ENCODE results near the gene KLF11. TPM values are rescaled to one million over a fixed set of nuclear protein-coding genes. Genes with fewer than 3 reads are reported as not detected.

KLF11 gene
- 10 to 100 TPM; 22.8 to 23.6 (median 23.4) TPM for polyA plus RNA-seq (ENCODE audit: insufficient read length in 3 of 3)
- long read RNA-seq, donor 1, full-length matches to known transcripts, result 7 of 7 reads
- long read RNA-seq, donor 1, partial matches to known transcripts, result 0 of 7 reads
- long read RNA-seq, donor 1, other reads (novel, unspliced or antisense), result 0 of 7 reads
- long read RNA-seq, donor 2, full-length matches to known transcripts, result 6 of 6 reads
- long read RNA-seq, donor 2, partial matches to known transcripts, result 0 of 6 reads
- long read RNA-seq, donor 2, other reads (novel, unspliced or antisense), result 0 of 6 reads
- long read RNA-seq, donor 3, full-length matches to known transcripts, result 5 of 5 reads
- long read RNA-seq, donor 3, partial matches to known transcripts, result 0 of 5 reads
- long read RNA-seq, donor 3, other reads (novel, unspliced or antisense), result 0 of 5 reads
- long read RNA-seq, donor 4, full-length matches to known transcripts, result 2 of 2 reads
- long read RNA-seq, donor 4, partial matches to known transcripts, result 0 of 2 reads
- long read RNA-seq, donor 4, other reads (novel, unspliced or antisense), result 0 of 2 reads
- long read RNA-seq, donor 5, result 0 reads
- long read RNA-seq, donor 6, full-length matches to known transcripts, result 5 of 88 reads
- long read RNA-seq, donor 6, partial matches to known transcripts, result 83 of 88 reads
- long read RNA-seq, donor 6, other reads (novel, unspliced or antisense), result 0 of 88 reads
- long read RNA-seq, donor 7, full-length matches to known transcripts, result 1 of 83 reads
- long read RNA-seq, donor 7, partial matches to known transcripts, result 82 of 83 reads
- long read RNA-seq, donor 7, other reads (novel, unspliced or antisense), result 0 of 83 reads
- long read RNA-seq, donor 8, full-length matches to known transcripts, result 8 of 8 reads
- long read RNA-seq, donor 8, partial matches to known transcripts, result 0 of 8 reads
- long read RNA-seq, donor 8, other reads (novel, unspliced or antisense), result 0 of 8 reads
- long read RNA-seq, donor 9, full-length matches to known transcripts, result 2 of 72 reads
- long read RNA-seq, donor 9, partial matches to known transcripts, result 0 of 72 reads
- long read RNA-seq, donor 9, other reads (novel, unspliced or antisense), result 70 of 72 reads
- long read RNA-seq, donor 10, full-length matches to known transcripts, result 4 of 4 reads
- long read RNA-seq, donor 10, partial matches to known transcripts, result 0 of 4 reads
- long read RNA-seq, donor 10, other reads (novel, unspliced or antisense), result 0 of 4 reads
- long read RNA-seq, donor 11, full-length matches to known transcripts, result 7 of 77 reads
- long read RNA-seq, donor 11, partial matches to known transcripts, result 0 of 77 reads
- long read RNA-seq, donor 11, other reads (novel, unspliced or antisense), result 70 of 77 reads
- long read RNA-seq, donor 12, full-length matches to known transcripts, result 1 of 1 reads
- long read RNA-seq, donor 12, partial matches to known transcripts, result 0 of 1 reads
- long read RNA-seq, donor 12, other reads (novel, unspliced or antisense), result 0 of 1 reads
- long read RNA-seq, donor 13, full-length matches to known transcripts, result 4 of 22 reads
- long read RNA-seq, donor 13, partial matches to known transcripts, result 13 of 22 reads
- long read RNA-seq, donor 13, other reads (novel, unspliced or antisense), result 5 of 22 reads
- long read RNA-seq, donor 14, result 0 reads
- long read RNA-seq, donor 15, full-length matches to known transcripts, result 2 of 32 reads
- long read RNA-seq, donor 15, partial matches to known transcripts, result 30 of 32 reads
- long read RNA-seq, donor 15, other reads (novel, unspliced or antisense), result 0 of 32 reads
- long read RNA-seq, donor 16, full-length matches to known transcripts, result 7 of 12 reads
- long read RNA-seq, donor 16, partial matches to known transcripts, result 5 of 12 reads
- long read RNA-seq, donor 16, other reads (novel, unspliced or antisense), result 0 of 12 reads

- DNase-seq (ENCODE audit: extremely low read depth in 1 of 11, low read depth in 9 of 11, low spot score in 4 of 11), result peak; percentile 75 to 92 (median 89)
Measured at GRCh38 chr2:10043256-10043905, at the start of gene KLF11. Gene KLF11 (plus strand): TSS chr2:10043550. CDS start chr2:10043717, 167 bp downstream.

- no peak for DNase-seq (ENCODE audit: extremely low read depth in 1 of 11, low read depth in 9 of 11, low spot score in 4 of 11)
Measured at GRCh38 chr2:9994462-9994861, 48.9 kb upstream of the KLF11 start.

GRCh38 chr2:9995059-9995458 lies 48.3 kb upstream of the KLF11 start:
- DNase-seq (ENCODE audit: extremely low read depth in 1 of 11, low read depth in 9 of 11, low spot score in 4 of 11), result no peak

DNA sequence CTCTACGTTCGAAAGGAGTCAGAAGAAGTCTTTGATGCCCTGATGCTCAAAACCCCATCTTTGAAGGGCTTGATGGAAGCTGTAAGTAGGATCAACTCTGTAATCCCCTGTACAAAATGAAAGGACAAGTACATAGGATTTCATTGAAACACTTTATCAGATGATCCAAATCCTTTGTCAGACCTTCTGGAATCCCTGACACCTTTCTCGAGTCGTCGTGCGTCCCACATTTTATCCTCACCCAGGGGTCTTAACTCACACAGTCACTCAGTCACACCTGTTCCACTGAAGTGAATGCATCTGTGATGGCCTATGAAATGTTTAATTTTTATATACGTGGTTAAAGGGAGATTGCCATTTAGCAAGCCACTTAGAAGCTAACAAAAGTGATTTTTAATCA lies 47.0 kb upstream of the KLF11 start:
- DNase-seq (ENCODE audit: extremely low read depth in 1 of 11, low read depth in 9 of 11, low spot score in 4 of 11), result no peak

- DNase-seq (ENCODE audit: extremely low read depth in 1 of 11, low read depth in 9 of 11, low spot score in 4 of 11), result no peak
Measured at GRCh38 chr2:9997936-9998335, 45.4 kb upstream of the KLF11 start.

DNA sequence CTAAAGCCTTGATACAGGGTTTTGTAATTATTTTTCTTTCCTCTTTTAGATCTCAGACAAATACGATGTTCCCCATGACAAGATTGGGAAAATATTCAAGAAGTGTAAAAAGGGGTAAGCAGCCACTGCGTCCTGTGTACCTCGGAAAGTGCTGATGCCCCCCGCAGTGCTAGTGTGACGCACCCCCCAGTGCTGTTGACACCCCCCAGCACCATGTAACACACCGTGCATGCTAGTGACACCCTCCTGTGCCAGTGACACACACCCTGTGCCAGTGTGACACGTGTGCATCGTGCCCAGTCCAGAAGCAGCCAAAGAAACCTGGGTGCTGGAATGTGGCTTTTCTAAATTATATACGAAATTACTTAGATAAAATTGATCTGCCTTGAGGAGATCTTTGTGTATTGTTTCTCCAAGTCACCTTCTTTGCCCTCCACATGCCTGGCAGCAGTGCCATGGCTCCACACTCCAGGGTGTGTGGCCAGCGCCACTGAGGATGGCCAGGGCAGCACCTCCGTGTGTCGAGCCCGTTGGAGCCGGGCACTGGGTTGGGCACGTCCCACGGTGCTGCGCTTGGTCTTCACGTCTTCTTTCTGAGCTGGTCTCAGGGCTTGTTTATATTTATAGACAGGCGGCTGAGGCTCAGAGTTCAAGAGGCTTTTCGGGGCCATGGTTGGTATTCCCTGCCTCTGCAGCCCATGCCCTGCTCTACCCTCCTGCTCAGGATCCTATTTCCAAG lies 44.3 kb upstream of the KLF11 start:
- DNase-seq (ENCODE audit: extremely low read depth in 1 of 11, low read depth in 9 of 11, low spot score in 4 of 11), result no peak

- no peak for DNase-seq (ENCODE audit: extremely low read depth in 1 of 11, low read depth in 9 of 11, low spot score in 4 of 11)
Measured at GRCh38 chr2:9999693-10000092, 43.7 kb upstream of the KLF11 start.

DNA sequence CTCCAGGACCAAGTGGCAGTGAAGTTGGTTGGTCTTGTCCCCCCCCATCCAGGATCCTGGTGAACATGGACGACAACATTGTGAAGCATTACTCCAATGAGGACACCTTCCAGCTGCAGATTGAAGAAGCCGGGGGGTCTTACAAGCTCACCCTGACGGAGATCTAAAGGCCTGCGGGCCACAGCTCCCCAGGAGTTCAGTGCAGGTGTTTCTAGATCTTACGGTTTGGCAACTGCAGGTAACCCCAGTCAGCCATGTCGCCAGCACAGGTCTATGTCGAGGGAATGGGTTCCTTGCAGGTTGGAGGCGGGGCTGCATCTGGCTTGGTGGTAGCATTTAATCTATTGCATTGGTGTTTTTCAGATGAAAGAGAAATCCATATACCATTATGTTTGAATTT lies 42.8 kb upstream of the KLF11 start:
- DNase-seq (ENCODE audit: extremely low read depth in 1 of 11, low read depth in 9 of 11, low spot score in 4 of 11), result no peak

GRCh38 chr2:10001586-10001985 lies 41.8 kb upstream of the KLF11 start:
- DNase-seq (ENCODE audit: extremely low read depth in 1 of 11, low read depth in 9 of 11, low spot score in 4 of 11), result no peak

DNA sequence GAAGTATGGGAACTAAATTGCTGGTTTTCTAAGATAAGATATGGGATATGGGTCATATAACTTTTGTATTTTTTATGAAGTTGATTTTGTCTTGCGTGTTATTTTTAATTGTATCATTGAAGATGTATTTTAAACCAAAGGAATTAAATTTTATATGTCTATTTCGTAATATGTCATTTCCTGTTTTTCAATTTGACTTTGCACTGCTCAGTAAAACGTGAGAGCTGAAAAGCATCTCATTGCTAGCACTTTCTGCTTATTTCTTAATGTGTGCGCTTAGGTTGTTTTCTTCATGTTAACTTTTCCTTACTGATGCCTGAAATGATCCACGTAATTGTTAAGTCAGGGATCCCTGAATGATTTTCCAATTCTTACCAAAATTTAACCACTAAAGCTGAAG lies 41.2 kb upstream of the KLF11 start:
- no peak for DNase-seq (ENCODE audit: extremely low read depth in 1 of 11, low read depth in 9 of 11, low spot score in 4 of 11)

GRCh38 chr2:10002681-10003080 lies 40.7 kb upstream of the KLF11 start:
- DNase-seq (ENCODE audit: extremely low read depth in 1 of 11, low read depth in 9 of 11, low spot score in 4 of 11), result no peak

DNA sequence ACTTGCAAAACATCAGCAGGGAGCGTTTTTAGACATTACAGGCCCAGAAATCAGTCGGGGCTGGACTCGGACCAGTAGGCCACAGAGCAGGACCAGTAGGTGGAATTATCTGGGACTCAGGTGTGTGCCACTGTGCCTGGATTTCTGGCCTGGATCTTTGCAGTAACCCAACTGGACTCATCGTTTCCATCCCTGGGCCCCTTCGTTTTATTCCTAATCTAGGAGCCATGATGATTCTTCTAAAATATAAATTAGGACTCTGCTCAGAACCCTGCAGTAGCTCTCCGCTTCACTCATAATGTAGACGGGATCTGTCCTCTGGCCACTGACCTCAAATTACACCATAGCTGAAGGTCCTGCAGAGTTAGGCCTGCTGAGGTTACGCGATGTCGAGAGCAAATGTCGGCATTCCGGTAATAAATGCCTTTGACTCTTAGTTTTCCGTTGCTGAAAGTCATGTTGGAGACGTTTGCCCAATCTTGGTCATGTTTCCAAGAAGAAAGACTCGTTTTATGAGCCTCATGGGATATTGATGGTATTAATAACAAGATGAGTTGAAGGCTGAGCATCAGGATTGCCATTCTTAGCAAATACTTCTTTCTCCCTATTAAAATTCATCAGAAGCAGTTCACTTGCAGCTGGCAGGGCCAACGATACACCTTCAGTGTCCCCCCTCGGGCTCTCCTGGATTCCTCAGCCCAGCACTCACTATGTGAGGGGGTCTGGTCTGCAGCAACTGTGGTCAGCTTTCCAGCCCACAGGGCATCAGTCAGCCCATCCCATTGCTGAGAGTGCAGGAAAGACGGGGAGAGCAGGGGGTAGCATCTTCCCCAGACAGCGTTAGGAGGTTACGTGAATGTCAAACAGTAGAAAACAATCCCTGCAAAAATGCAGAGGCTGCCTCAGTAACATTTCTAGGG lies 39.9 kb upstream of the KLF11 start:
- no peak for DNase-seq (ENCODE audit: extremely low read depth in 1 of 11, low read depth in 9 of 11, low spot score in 4 of 11)

DNA sequence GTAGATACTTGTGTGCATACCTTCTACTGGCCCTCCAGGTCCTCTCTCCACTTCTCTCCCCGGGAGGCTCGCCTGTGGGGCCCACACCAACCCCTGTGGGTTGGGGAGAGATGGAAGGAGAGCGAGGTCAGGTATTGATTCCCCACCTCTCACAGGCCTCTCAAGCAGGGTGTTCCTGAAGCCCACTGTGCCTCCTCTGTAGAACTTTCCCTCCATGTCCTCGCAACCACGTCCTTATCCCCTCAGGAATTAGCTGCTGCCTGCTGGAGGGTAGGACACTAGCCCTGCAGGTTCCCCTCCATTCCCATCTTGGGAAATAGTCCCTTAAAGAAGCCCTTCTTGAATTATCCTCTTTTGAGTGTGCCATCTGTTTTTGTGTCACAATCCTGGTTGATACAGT lies 38.9 kb upstream of the KLF11 start:
- no peak for DNase-seq (ENCODE audit: extremely low read depth in 1 of 11, low read depth in 9 of 11, low spot score in 4 of 11)

DNA sequence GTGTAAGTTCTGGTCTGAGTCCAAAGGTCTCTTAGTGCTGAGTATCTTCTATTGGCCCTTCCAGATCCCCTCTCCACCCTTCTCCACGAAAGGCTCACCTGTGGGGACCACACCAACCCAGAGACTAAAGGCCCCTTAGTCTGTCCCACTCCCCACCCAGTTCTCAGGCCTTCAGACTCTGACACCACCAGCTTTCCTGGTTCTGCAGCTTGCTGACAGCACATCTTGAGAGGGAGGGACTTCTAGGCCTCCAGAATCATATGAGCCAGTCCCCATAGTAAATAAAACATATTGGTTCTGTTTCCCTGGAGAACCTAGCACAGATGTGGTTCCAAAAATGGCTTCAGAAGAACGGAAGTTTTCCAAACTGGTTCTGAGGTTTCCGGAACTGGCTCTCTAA lies 38.5 kb upstream of the KLF11 start:
- no peak for DNase-seq (ENCODE audit: extremely low read depth in 1 of 11, low read depth in 9 of 11, low spot score in 4 of 11)

- no peak for DNase-seq (ENCODE audit: extremely low read depth in 1 of 11, low read depth in 9 of 11, low spot score in 4 of 11)
Measured at GRCh38 chr2:10005461-10006235, 37.7 kb upstream of the KLF11 start.
